IPS-15b (cell line): ENCODE results near the gene BIK.
"Not testable (repeated sequence)": the region's sequence is repeated elsewhere in the genome, so short reads cannot be mapped to it uniquely, and the experiment has no call there.

ENCODE experiments used
- H3K27me3 ChIP-seq: one replicate; pipeline ENCODE4 v1.6.1; 2013; ENCODE audit warnings: low read length; ENCODE audit not compliant: control insufficient read depth, insufficient read depth
- H3K36me3 ChIP-seq: one replicate; pipeline ENCODE4 v1.6.1; 2013; ENCODE audit warnings: low read length; ENCODE audit not compliant: control insufficient read depth, insufficient read depth
- H3K4me1 ChIP-seq: one replicate; pipeline ENCODE4 v1.6.1; 2013; ENCODE audit warnings: mild to moderate bottlenecking, low read length; ENCODE audit not compliant: control insufficient read depth, insufficient read depth
- H3K4me3 ChIP-seq: one replicate; pipeline ENCODE4 v1.5.1; 2013; ENCODE audit warnings: low read depth, low read length
- H3K9ac ChIP-seq: one replicate; pipeline ENCODE4 v1.6.1; 2013; ENCODE audit warnings: low read depth, mild to moderate bottlenecking, low read length
- H3K9me3 ChIP-seq: one replicate; pipeline ENCODE4 v1.6.1; 2013; ENCODE audit warnings: mild to moderate bottlenecking, low read length; ENCODE audit not compliant: control insufficient read depth, insufficient read depth

BIK gene

DNA sequence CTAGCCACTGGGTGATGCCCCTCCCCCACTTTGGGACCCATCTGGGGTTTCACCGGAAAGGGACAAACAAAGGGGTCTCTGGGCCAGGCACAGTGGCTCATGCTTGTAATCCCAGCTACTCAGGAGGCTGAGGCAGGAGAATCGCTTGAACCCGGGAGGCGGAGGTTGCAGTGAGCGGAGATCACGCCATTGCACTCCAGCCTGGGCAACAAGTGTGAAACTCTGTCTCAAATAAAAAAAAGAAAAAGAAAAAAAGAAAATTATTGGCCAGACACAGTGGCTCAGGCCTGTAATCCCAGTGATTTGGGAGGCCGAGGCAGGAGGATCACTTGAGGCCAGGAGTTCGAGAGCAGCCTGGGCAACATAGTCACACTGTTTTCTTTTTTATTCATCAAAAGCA is 34.8 kb downstream of the BIK start:
- H3K27me3 ChIP-seq, H3K4me3 ChIP-seq, H3K9ac ChIP-seq, H3K4me1 ChIP-seq, H3K9me3 ChIP-seq, H3K36me3 ChIP-seq: not testable (repeated sequence)

DNA sequence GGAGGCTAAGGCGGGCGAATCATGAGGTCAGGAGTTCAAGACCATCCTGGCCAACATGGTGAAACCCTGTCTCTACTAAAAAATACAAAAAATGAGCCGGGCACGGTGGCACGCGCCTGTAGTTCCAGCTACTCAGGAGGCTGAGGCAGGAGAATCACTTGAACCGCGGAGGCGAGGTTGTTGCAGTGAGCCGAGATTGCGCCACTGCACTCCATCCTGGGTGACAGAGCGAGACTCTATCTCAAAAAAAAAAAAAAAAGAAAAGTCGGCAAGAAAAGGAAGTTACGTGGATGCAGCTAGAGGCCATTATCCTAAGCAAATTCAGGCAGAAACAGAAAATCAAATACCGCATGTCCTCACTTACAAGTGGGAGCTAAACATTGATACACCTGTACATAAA is 35.8 kb downstream of the BIK start:
- H3K9ac ChIP-seq = not testable (repeated sequence)

DNA sequence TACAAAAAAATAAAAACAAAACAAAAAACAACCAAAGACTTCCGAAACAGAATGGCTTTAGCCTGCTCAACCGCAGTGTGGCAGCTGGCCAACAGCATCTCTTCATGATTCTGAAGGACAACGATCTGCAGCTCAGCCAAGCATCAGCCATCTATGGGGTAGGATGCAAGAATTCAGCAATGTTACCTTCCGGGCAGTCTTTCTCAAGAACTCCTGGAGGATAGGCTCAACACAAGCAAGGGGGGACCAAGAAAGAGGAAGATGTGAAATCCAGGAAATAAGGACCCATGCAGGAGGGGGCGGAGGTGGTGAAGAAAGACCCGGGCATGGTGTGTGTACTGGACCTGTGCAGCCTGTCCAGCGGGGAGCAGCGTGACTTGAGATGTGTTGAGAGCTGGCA is 37.3 kb downstream of the BIK start:
- H3K4me3 ChIP-seq = no peak overlapping the region
- H3K27me3 ChIP-seq = peaks cover 8% of the 10 kb centered on the region
- H3K36me3 ChIP-seq = no peaks in the 10 kb centered on the region
- H3K9ac ChIP-seq = no peak overlapping the region
- no peaks in the 10 kb centered on the region for H3K9me3 ChIP-seq
- no peaks in the 10 kb centered on the region for H3K4me1 ChIP-seq

More for the DNA sequence above, 35.8 kb downstream of the BIK start:
- H3K36me3 ChIP-seq, H3K4me3 ChIP-seq, H3K27me3 ChIP-seq, H3K4me1 ChIP-seq, H3K9me3 ChIP-seq: not testable (repeated sequence)

DNA sequence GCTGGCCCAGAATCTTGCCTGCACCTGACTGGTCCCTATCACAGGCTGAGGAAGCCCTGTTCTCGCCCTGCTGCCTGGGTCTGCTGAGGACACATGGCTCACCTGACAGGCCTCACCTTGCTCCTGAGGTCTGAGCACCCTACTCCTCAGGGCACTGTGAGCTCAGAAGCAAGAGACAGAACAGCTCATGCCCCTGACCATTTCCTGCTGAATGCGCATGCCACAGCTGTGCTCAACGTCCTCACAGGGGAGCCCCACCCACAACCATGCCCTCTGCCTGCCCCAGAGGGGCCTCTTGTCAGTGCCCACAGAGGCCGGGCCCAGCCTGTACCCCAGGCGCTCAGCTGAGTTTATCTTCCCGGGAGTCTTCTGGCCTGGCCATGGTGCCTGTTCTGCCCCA is 38.0 kb downstream of the BIK start:
- no peaks in the 10 kb centered on the region for H3K9me3 ChIP-seq
- H3K36me3 ChIP-seq = no peaks in the 10 kb centered on the region
- peaks cover 8% of the 10 kb centered on the region for H3K27me3 ChIP-seq
- H3K4me1 ChIP-seq = no peaks in the 10 kb centered on the region
- H3K9ac ChIP-seq = no peak overlapping the region
- no peak overlapping the region for H3K4me3 ChIP-seq

DNA sequence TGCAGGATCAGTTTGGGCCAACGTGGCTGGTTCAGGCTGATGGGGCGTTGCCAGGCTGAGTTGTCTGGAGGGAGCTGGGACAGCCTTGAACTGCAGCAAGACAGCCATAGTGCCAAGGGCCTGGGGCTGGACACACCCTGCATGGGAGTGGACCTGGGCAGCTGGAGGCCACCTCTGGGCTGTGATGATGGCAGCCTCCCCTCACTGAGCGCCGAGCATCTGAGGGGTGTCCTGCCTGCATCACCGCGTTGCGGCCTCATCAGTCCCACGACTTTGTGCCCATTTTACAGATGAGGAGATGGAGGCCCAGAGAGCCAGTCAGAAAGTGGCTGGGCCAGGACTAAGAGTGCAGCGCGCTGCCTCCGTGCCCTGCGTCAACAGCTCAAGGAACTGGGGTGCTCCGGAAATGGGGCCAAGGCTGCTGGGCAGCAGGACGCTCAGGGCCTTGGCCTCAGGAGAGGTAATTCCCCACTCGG is 40.2 kb downstream of the BIK start:
- H3K36me3 ChIP-seq = no peaks in the 10 kb centered on the region
- no peak overlapping the region for H3K9ac ChIP-seq
- peaks cover 8% of the 10 kb centered on the region for H3K27me3 ChIP-seq
- H3K4me3 ChIP-seq = peak overlapping the region; percentile 16
- H3K4me1 ChIP-seq = no peaks in the 10 kb centered on the region
- H3K9me3 ChIP-seq = no peaks in the 10 kb centered on the region

DNA sequence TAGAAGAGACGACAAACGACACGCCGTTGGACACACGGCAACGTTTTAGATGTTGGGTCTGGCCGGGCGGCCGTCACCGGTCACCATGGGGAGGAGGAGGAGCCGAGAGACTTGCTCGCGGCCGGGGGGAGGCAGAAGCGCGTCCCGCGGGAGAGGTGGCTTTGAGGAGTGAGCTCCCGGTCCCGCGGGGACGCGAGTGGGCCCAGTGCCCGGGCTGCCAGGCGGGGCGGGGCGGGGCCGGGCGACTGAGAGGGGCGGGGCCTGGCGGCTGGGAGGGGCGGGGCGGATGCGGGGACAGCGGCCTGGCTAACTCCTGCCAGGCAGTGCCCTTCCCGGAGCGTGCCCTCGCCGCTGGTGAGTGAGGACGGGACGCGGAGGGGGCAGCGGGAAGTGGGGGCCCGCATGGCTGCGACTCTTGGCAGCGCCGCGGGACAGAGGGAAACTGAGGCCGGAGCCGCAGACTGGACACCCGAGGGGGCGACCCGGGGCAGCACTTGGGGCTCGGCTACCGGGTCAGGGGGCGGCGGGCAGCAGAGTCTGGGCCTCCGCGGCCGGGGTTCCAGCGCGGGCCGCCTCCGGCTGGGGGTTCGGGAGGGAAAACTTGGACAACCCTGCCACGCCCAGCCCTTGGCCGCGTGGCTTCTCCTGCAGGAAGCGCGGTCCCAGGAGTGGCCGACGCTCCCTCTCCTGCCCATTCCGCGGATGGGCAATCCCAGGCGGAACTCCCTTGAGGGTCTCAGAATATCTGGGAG is 40.9 kb downstream of the BIK start, which contains the start of gene TSPO:
Gene TSPO (plus strand): TSS at position 309 of the 752 bp plus-strand sequence. CDS start 7,680 bp downstream, outside the sequence.
- H3K4me1 ChIP-seq = no peaks in the 10 kb centered on the region
- no peaks in the 10 kb centered on the region for H3K36me3 ChIP-seq
- peak within 1 kb of the TSS; percentile 35 for H3K4me3 ChIP-seq
- H3K9me3 ChIP-seq = no peaks in the 10 kb centered on the region
- H3K27me3 ChIP-seq = peaks cover 8% of the 10 kb centered on the region
- H3K9ac ChIP-seq = peak within 1 kb of the TSS; percentile 37

DNA sequence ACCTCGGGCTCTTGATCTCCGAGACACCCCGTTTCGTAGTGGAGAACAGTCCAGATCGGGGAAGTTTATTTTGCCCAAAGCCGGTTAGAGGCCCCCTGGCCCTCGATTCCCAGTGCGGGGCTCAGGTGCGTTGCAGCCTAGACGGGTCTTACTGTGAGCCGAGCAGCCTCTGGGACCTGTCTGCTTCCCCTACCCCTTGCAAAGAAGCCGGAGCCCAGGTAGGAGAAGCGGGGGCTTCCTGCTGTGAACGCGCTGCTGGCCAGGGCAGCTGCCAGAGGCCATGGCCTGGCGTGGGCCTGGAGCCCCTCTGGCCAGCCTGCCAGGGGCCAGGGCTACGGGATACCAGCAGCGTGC is 41.4 kb downstream of the BIK start:
- Histone ChIP-seq H3K4me3 (peak overlapping the region; percentile 35), H3K9ac (peak overlapping the region; percentile 37), H3K27me3 (peaks cover 8% of the 10 kb centered on the region), H3K9me3 (no peaks in the 10 kb centered on the region), H3K4me1 (no peaks in the 10 kb centered on the region), H3K36me3 (no peaks in the 10 kb centered on the region)

DNA sequence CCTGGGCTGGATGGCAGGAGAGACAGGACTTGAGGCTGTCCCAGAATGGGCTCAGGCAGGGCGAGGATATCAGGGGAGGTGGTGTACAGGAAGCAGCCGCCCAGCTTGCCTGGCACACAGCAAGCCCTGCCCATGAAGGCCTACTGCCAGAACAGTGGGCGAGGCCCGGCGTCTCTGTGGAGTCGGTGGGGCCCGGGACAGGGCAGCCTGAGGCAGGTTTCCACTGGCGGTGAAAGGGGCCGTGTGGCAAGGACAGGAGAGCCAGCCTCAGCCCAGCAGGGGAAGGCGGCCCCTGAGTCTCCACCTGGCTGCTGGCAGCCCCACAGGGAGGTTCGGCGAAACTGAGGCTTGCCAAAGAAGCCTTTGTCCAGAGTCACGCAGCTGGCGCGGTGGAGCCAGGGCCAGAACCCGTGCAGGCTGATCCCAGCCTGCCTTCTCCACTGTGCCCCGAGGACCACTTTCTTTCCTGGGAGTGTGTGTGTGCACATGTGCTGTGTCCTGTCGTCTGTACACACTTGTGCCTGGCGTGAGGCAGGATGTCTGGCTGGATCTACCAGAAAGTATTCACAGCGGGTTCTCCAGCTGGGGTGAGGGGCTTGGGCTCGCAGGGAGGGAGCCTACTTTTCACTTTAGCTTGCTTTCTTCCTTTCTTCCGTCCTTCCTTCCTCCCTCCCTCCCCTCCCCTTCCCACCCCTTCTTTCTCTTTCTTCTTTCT is 42.0 kb downstream of the BIK start:
- H3K9ac ChIP-seq = no peak overlapping the region

DNA sequence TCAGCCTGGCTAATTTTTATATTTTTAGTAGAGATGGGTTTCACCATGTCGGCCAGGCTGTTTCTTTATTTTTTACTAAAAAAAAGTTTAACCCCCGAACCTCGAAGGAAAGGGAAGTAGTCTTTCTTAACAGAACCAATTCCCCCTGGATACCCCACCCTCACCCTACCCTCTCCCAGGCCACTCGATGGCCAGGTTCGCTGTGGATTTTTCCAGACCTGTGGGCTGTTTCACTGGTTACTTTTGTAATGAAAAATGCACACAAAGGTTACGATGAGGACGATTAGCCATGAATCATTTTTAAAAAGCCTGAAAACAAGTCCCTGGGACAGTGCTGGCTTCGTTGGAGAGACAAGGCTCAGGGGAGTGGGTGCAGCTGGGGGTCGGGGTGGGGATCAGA is 43.3 kb downstream of the BIK start:
- no peak overlapping the region for H3K4me3 ChIP-seq
- H3K36me3 ChIP-seq = no peaks in the 10 kb centered on the region
- H3K9me3 ChIP-seq = no peaks in the 10 kb centered on the region
- H3K4me1 ChIP-seq = no peaks in the 10 kb centered on the region
- H3K9ac ChIP-seq = no peak overlapping the region
- peaks cover 8% of the 10 kb centered on the region for H3K27me3 ChIP-seq

More for the DNA sequence above, 42.0 kb downstream of the BIK start:
- Histone ChIP-seq H3K4me1 (no peaks in the 10 kb centered on the region), H3K36me3 (no peaks in the 10 kb centered on the region), H3K4me3 (no peak overlapping the region), H3K9me3 (no peaks in the 10 kb centered on the region), H3K27me3 (peaks cover 8% of the 10 kb centered on the region)

DNA sequence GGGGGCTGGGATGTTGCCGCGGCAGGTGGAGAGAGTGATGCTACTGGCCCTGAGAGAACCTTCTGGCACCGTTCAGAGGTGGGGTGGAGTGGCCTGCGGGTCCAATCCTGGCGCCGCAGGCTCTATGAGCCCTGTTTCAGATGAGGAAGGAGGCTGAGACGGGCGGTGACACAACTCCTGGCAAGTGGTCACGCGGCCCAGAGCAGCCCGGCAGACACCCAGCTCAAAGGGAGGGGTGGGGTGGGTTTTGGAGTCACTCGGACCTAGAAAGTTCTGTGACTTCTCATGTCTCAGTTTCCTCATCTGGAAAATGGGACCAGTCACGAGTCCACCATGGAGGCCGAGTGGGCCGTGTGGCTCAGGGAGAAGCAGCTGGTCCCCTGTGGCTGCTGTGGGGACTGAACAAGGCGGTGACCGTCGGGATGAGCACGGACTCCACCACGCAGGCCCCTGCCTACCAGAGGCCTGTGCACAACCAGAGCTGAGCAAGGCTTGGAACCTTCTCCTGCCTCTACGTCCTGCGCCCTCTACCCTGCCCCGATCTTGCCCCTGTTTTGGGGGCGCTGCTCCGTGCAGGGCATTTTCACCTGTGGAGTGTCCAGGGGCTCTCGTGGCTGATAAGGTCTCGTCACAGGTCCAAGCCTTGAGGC is 44.5 kb downstream of the BIK start:
- H3K9me3 ChIP-seq = no peaks in the 10 kb centered on the region
- no peaks in the 10 kb centered on the region for H3K36me3 ChIP-seq
- no peak overlapping the region for H3K4me3 ChIP-seq
- peaks cover 8% of the 10 kb centered on the region for H3K27me3 ChIP-seq
- no peaks in the 10 kb centered on the region for H3K4me1 ChIP-seq
- no peak overlapping the region for H3K9ac ChIP-seq

DNA sequence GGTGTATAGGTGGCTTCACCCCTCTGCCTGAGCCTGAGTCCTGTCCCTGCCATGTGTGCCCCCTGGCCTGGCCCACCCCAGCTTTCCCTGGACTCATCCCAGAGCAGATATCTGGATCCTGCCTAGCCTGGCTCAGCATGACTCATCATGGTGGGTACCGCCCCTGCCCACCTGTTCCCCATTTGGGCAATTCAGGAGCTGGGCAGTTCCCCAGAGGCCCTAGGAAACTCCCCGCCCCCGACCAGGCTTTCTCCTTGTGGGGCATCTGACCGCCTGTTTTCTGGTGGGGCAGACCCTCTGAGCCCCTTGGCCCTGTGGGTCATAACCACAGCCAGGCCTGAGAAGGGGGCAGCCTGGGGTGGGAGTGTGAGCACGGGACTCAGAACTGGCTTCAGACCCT is 45.2 kb downstream of the BIK start:
- no peaks in the 10 kb centered on the region for H3K4me1 ChIP-seq
- no peaks in the 10 kb centered on the region for H3K36me3 ChIP-seq
- no peak overlapping the region for H3K4me3 ChIP-seq
- H3K9ac ChIP-seq = no peak overlapping the region
- no peaks in the 10 kb centered on the region for H3K9me3 ChIP-seq
- H3K27me3 ChIP-seq = peaks cover 4% of the 10 kb centered on the region
